H9 (cell line): ENCODE results near the gene TMA7. TPM values are rescaled to one million over a fixed set of nuclear protein-coding genes. Genes with fewer than 3 reads are reported as not detected.

ENCODE experiments used
- DNase-seq: peaks from one replicate; pipeline ENCODE4 v3.0.0-alpha.2; 2017
- H2AFZ ChIP-seq: one replicate; pipeline ENCODE4 v1.6.1; 2013; ENCODE audit warnings: mild to moderate bottlenecking, low read length, control low read depth, moderate library complexity
- H2AK5ac ChIP-seq: 2 replicates; pipeline ENCODE4 v1.6.1; 2013; ENCODE audit warnings: low read length, control low read depth, mixed read lengths; ENCODE audit not compliant: insufficient read length
- H2BK120ac ChIP-seq: one replicate; pipeline ENCODE4 v1.6.1; 2013; ENCODE audit warnings: low read depth, mild to moderate bottlenecking, low read length, control low read depth, inconsistent platforms; ENCODE audit not compliant: poor library complexity, severe bottlenecking
- H2BK12ac ChIP-seq: 2 replicates; pipeline ENCODE4 v1.6.1; 2013; ENCODE audit warnings: low read length, control low read depth, mixed read lengths, low read depth; ENCODE audit not compliant: insufficient read length
- H2BK15ac ChIP-seq: 2 replicates; pipeline ENCODE4 v1.6.1; 2013; ENCODE audit warnings: low read depth, low read length, control low read depth
- H2BK20ac ChIP-seq: one replicate; pipeline ENCODE4 v1.6.1; 2013; ENCODE audit warnings: low read depth, mild to moderate bottlenecking, low read length, control low read depth, inconsistent platforms; ENCODE audit not compliant: poor library complexity, severe bottlenecking
- H2BK5ac ChIP-seq: 2 replicates; pipeline ENCODE4 v1.6.1; 2013; ENCODE audit warnings: low read length, control low read depth, mixed read lengths; ENCODE audit not compliant: insufficient read length
- H3K14ac ChIP-seq: 2 replicates; pipeline ENCODE4 v1.6.1; 2013; ENCODE audit warnings: low read length, control low read depth; ENCODE audit not compliant: insufficient read depth
- H3K18ac ChIP-seq: 2 replicates; pipeline ENCODE4 v1.6.1; 2013; ENCODE audit warnings: low read depth, mild to moderate bottlenecking, mixed read lengths, low read length, control low read depth; ENCODE audit not compliant: insufficient read length
- H3K23ac ChIP-seq: 2 replicates; pipeline ENCODE4 v1.6.1; 2013; ENCODE audit warnings: low read length, control low read depth, mixed read lengths, low read depth; ENCODE audit not compliant: insufficient read length
- H3K23me2 ChIP-seq: 2 replicates; pipeline ENCODE4 v1.6.1; 2013; ENCODE audit warnings: low read depth, mild to moderate bottlenecking, mixed read lengths, low read length, control low read depth; ENCODE audit not compliant: insufficient read length, poor library complexity, severe bottlenecking
- H3K27ac ChIP-seq: 2 replicates; pipeline ENCODE4 v1.5.1; 2013; ENCODE audit warnings: low read length, control low read depth, mixed read lengths, low read depth; ENCODE audit not compliant: insufficient read length
- H3K27me3 ChIP-seq: 2 replicates; pipeline ENCODE4 v1.6.1; 2013; ENCODE audit warnings: low read length, control low read depth, inconsistent platforms; ENCODE audit not compliant: insufficient read depth
- H3K4ac ChIP-seq: 2 replicates; pipeline ENCODE4 v1.6.1; 2013; ENCODE audit warnings: low read depth, mild to moderate bottlenecking, control low read depth, inconsistent platforms, low read length, moderate library complexity
- H3K4me1 ChIP-seq: 2 replicates; pipeline ENCODE4 v1.6.1; 2013; ENCODE audit warnings: low read length, control low read depth, inconsistent platforms; ENCODE audit not compliant: insufficient read depth
- H3K4me2 ChIP-seq: 2 replicates; pipeline ENCODE4 v1.6.1; 2013; ENCODE audit warnings: low read length, control low read depth, mixed read lengths; ENCODE audit not compliant: insufficient read length, insufficient read depth
- H3K56ac ChIP-seq: 2 replicates; pipeline ENCODE4 v1.6.1; 2013; ENCODE audit warnings: low read depth, mild to moderate bottlenecking, mixed read lengths, low read length, control low read depth; ENCODE audit not compliant: insufficient read length
- H3K79me1 ChIP-seq: 2 replicates; pipeline ENCODE4 v1.6.1; 2013; ENCODE audit warnings: low read depth, mild to moderate bottlenecking, moderate library complexity, low read length, control low read depth, inconsistent platforms; ENCODE audit not compliant: insufficient read depth, poor library complexity, severe bottlenecking
- H3K79me2 ChIP-seq: 2 replicates; pipeline ENCODE4 v1.6.1; 2013; ENCODE audit warnings: low read length, control low read depth, inconsistent platforms; ENCODE audit not compliant: insufficient read depth
- H3K9ac ChIP-seq: 2 replicates; pipeline ENCODE4 v1.6.1; 2013; ENCODE audit warnings: low read length, control low read depth, mixed read lengths; ENCODE audit not compliant: insufficient read length; ENCODE audit errors: extremely low read depth
- H3K9me3 ChIP-seq: one replicate; pipeline ENCODE4 v1.6.1; 2013; ENCODE audit warnings: low read depth, low read length, inconsistent platforms; ENCODE audit not compliant: control insufficient read depth
- H3T11ph ChIP-seq: one replicate; pipeline ENCODE4 v1.6.1; 2013; ENCODE audit warnings: mild to moderate bottlenecking, low read length, control low read depth, inconsistent platforms
- H4K20me1 ChIP-seq: one replicate; pipeline ENCODE4 v1.6.1; 2013; ENCODE audit not compliant: control insufficient read depth, insufficient read length, insufficient read depth
- H4K5ac ChIP-seq: 2 replicates; pipeline ENCODE4 v1.6.1; 2013; ENCODE audit warnings: low read depth, mild to moderate bottlenecking, mixed read lengths, low read length, control low read depth; ENCODE audit not compliant: insufficient read length
- H4K8ac ChIP-seq: replicated peaks from 2 replicates; pipeline ENCODE4 v1.6.1; 2013; ENCODE audit warnings: low read length, control low read depth, mixed read lengths, low read depth; ENCODE audit not compliant: insufficient read length
- H4K91ac ChIP-seq: 2 replicates; pipeline ENCODE4 v1.6.1; 2013; ENCODE audit warnings: low read depth, mild to moderate bottlenecking, moderate library complexity, mixed read lengths, low read length, control low read depth; ENCODE audit not compliant: insufficient read length
- H3K27ac Mint-ChIP-seq, 3 experiments: 2 replicates in 2 of 3; 3 replicates in 1 of 3; pipeline ENCODE4 v1.8.0; 2020 to 2021; ENCODE audit warnings: mixed read lengths in 3 of 3, mild to moderate bottlenecking in 1 of 3, moderate library complexity in 1 of 3
- H3K27me3 Mint-ChIP-seq: 2 replicates; pipeline ENCODE4 v1.8.0; 2021; ENCODE audit warnings: low read depth, mild to moderate bottlenecking, moderate library complexity, mixed read lengths
- H3K36me3 Mint-ChIP-seq, 3 experiments: 2 replicates in 2 of 3; 3 replicates in 1 of 3; pipeline ENCODE4 v1.8.0; 2020 to 2021; ENCODE audit warnings: low read depth in 3 of 3, mixed read lengths in 3 of 3; ENCODE audit not compliant: insufficient read depth in 1 of 3
- H3K4me1 Mint-ChIP-seq, 2 experiments: 2 replicates each; pipeline ENCODE4 v1.8.0; 2020; ENCODE audit warnings: mixed read lengths in 2 of 2
- H3K4me3 Mint-ChIP-seq, 2 experiments: 2 replicates in 1 of 2; 3 replicates in 1 of 2; pipeline ENCODE4 v1.8.0; 2020 to 2021; ENCODE audit warnings: mild to moderate bottlenecking in 2 of 2, mixed read lengths in 2 of 2, moderate library complexity in 1 of 2
- H3K9me3 Mint-ChIP-seq, 2 experiments: 2 replicates in 1 of 2; 3 replicates in 1 of 2; pipeline ENCODE4 v1.8.0; 2020; ENCODE audit warnings: mild to moderate bottlenecking in 2 of 2, mixed read lengths in 2 of 2, moderate library complexity in 1 of 2
- CTCF ChIP-seq: fragments of 200-600 bp; sonication (generic); conservative IDR thresholded peaks from 3 replicates; pipeline ENCODE4 v1.8.0; 2021; ENCODE audit warnings: antibody characterized with exemption, mild to moderate bottlenecking
- WGBS: extraction: QIAGEN DNeasy Blood & Tissue Kit; methylation state at CpG from one replicate; pipeline ENCODE4 v1.1.7; 2013; ENCODE audit warnings: missing lambda C conversion rate, low lambda C conversion rate, mixed read lengths; ENCODE audit not compliant: insufficient read length; ENCODE audit errors: extremely low coverage; 5-methylcytosine and 5-hydroxymethylcytosine counted together
- total RNA-seq: library from RNA; stranded (reverse); gene quantifications from 2 replicates; pipeline ENCODE4 v1.2.1, GENCODE V29; 2021

Gene TMA7
- total RNA-seq, 1 experiment from 2014 or later: 305 TPM

GRCh38 chr3:48414376-48415250, 25.4 kb upstream of the TMA7 start:
- Histone ChIP-seq H3K27ac (no peak overlapping the region), H3K23me2 (no peaks in the 10 kb centered on the region), H3K4ac (no peak overlapping the region), H3T11ph (no peak overlapping the region), H4K5ac (no peak overlapping the region), H3K23ac (no peak overlapping the region), H3K9me3 (no peaks in the 10 kb centered on the region), H3K4me1 (no peaks in the 10 kb centered on the region), H3K4me2 (no peak overlapping the region), H2BK12ac (no peak overlapping the region), H4K20me1 (no peaks in the 10 kb centered on the region), H2BK5ac (no peak overlapping the region), H3K18ac (no peak overlapping the region), H2AFZ (no peak overlapping the region), H2BK120ac (no peak overlapping the region), H3K79me2 (no peaks in the 10 kb centered on the region), H3K14ac (no peak overlapping the region), H4K8ac (no peak overlapping the region), H3K27me3 (no peaks in the 10 kb centered on the region), H3K9ac (no peak overlapping the region), H4K91ac (no peak overlapping the region), H2BK15ac (no peak overlapping the region), H2AK5ac (no peak overlapping the region), H2BK20ac (no peak overlapping the region), H3K79me1 (no peaks in the 10 kb centered on the region), H3K56ac (no peak overlapping the region)
- TF ChIP-seq CTCF: no peak
- peak overlapping the region in 1 of 3 experiments; percentile 61; a peak in 2 of 7 replicates for H3K27ac Mint-ChIP-seq
- no peak for DNase-seq
- H3K4me3 Mint-ChIP-seq: peak overlapping the region in 1 of 2 experiments; percentile 10; a peak in 1 of 5 replicates
- WGBS: no CpG with 5 or more reads among the region's 25 CpGs
- no peaks in the 10 kb centered on the region for H3K4me1 Mint-ChIP-seq
- no peaks in the 10 kb centered on the region for H3K27me3 Mint-ChIP-seq
- peaks cover 47 to 97% (median 97%) of the 10 kb centered on the region in 3 experiments for H3K36me3 Mint-ChIP-seq
- no peaks in the 10 kb centered on the region for H3K9me3 Mint-ChIP-seq
